ENCODE results near the gene EPAS1.

DNA sequence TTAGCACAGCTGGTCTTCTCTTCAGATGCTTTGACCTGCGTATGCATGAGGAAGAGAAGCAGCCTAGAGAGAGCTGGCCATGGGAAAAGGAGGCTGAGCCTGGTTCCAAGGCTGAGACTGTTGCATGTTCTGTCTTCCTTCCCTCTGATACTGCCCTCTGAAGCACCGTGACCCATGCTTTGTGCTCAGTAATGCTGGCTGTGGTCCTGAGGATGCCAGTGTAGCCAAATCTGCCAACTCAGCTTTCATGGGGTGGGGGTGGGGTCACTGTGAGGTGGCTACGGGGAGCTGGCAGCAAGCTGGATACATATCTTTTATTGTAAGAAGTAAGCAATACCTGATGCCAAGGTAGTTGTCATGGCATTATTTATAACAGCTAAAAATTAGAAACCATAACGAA, 41.5 kb downstream of the EPAS1 start:
- TF ChIP-seq, protein P1, sequence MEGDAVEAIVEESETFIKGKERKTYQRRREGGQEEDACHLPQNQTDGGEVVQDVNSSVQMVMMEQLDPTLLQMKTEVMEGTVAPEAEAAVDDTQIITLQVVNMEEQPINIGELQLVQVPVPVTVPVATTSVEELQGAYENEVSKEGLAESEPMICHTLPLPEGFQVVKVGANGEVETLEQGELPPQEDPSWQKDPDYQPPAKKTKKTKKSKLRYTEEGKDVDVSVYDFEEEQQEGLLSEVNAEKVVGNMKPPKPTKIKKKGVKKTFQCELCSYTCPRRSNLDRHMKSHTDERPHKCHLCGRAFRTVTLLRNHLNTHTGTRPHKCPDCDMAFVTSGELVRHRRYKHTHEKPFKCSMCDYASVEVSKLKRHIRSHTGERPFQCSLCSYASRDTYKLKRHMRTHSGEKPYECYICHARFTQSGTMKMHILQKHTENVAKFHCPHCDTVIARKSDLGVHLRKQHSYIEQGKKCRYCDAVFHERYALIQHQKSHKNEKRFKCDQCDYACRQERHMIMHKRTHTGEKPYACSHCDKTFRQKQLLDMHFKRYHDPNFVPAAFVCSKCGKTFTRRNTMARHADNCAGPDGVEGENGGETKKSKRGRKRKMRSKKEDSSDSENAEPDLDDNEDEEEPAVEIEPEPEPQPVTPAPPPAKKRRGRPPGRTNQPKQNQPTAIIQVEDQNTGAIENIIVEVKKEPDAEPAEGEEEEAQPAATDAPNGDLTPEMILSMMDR (IDR thresholded peaks at IDR 0.05): no peak
- no peak for TF ChIP-seq EZH2 (IDR thresholded peaks at IDR 0.05)
- no peak for TF ChIP-seq EZH2phosphoT487 (IDR thresholded peaks at IDR 0.05)
